ENCODE data around the gene ANKRD24. TPM values are rescaled to one million over a fixed set of nuclear protein-coding genes. Genes with fewer than 3 reads are reported as not detected.

The ANKRD24 gene
- total RNA-seq, 1 experiment from 2014 or later = 0.45 TPM

Other genes starting within 250 kb of the ANKRD24 start
- 0.79 and 1.1 TPM in 2 replicates for gene NMRK2, start 249.6 kb upstream of the ANKRD24 start, total RNA-seq (2014; rRNA removed; shearing (Covaris generic))
- 39.1 and 41.9 TPM in 2 replicates for gene DAPK3, start 211.6 kb upstream of the ANKRD24 start, total RNA-seq (2014; rRNA removed; shearing (Covaris generic))
- gene EEF2, start 197.2 kb upstream of the ANKRD24 start, total RNA-seq (2014; rRNA removed; shearing (Covaris generic)) = 1,658 and 1,674 TPM in 2 replicates
- gene PIAS4, start 175.0 kb upstream of the ANKRD24 start, total RNA-seq (2014; rRNA removed; shearing (Covaris generic)) = 32.8 and 35.1 TPM in 2 replicates
- gene ZBTB7A, start 115.8 kb upstream of the ANKRD24 start, total RNA-seq (2014; rRNA removed; shearing (Covaris generic)) = 8.2 and 8.6 TPM in 2 replicates
- 118 and 122 TPM in 2 replicates for gene MAP2K2, start 58.6 kb upstream of the ANKRD24 start, total RNA-seq (2014; rRNA removed; shearing (Covaris generic))
- gene CREB3L3, start 29.1 kb upstream of the ANKRD24 start, total RNA-seq (2014; rRNA removed; shearing (Covaris generic)) = not detected in 2 replicates
- 11.3 and 14.0 TPM in 2 replicates for gene SIRT6, start 126 bp upstream of the ANKRD24 start, total RNA-seq (2014; rRNA removed; shearing (Covaris generic))
- not detected in 2 replicates for gene EBI3, start 46.8 kb downstream of the ANKRD24 start, total RNA-seq (2014; rRNA removed; shearing (Covaris generic))
- 14.5 and 14.7 TPM in 2 replicates for gene YJU2, start 64.4 kb downstream of the ANKRD24 start, total RNA-seq (2014; rRNA removed; shearing (Covaris generic))
- 97.9 and 101 TPM in 2 replicates for gene SHD, start 96.6 kb downstream of the ANKRD24 start, total RNA-seq (2014; rRNA removed; shearing (Covaris generic))
- gene TMIGD2, start 119.7 kb downstream of the ANKRD24 start, total RNA-seq (2014; rRNA removed; shearing (Covaris generic)) = 0.30 and 1.5 TPM in 2 replicates
- gene FSD1, start 121.9 kb downstream of the ANKRD24 start, total RNA-seq (2014; rRNA removed; shearing (Covaris generic)) = 23.5 and 24.7 TPM in 2 replicates
- 9.7 and 11.9 TPM in 2 replicates for gene STAP2, start 156.1 kb downstream of the ANKRD24 start, total RNA-seq (2014; rRNA removed; shearing (Covaris generic))
- 3.8 and 8.3 TPM in 2 replicates for gene MPND, start 160.9 kb downstream of the ANKRD24 start, total RNA-seq (2014; rRNA removed; shearing (Covaris generic))
- 56.9 and 60.0 TPM in 2 replicates for gene SH3GL1, start 217.9 kb downstream of the ANKRD24 start, total RNA-seq (2014; rRNA removed; shearing (Covaris generic))
- 44.2 and 54.6 TPM in 2 replicates for gene CHAF1A, start 220.0 kb downstream of the ANKRD24 start, total RNA-seq (2014; rRNA removed; shearing (Covaris generic))